ENCODE data around the gene PRICKLE2. TPM values are rescaled to one million over a fixed set of nuclear protein-coding genes. Genes with fewer than 3 reads are reported as not detected.
A peak's percentile ranks its signal among the peaks of the same experiment; 100 is the strongest.

Gene PRICKLE2, protein sequence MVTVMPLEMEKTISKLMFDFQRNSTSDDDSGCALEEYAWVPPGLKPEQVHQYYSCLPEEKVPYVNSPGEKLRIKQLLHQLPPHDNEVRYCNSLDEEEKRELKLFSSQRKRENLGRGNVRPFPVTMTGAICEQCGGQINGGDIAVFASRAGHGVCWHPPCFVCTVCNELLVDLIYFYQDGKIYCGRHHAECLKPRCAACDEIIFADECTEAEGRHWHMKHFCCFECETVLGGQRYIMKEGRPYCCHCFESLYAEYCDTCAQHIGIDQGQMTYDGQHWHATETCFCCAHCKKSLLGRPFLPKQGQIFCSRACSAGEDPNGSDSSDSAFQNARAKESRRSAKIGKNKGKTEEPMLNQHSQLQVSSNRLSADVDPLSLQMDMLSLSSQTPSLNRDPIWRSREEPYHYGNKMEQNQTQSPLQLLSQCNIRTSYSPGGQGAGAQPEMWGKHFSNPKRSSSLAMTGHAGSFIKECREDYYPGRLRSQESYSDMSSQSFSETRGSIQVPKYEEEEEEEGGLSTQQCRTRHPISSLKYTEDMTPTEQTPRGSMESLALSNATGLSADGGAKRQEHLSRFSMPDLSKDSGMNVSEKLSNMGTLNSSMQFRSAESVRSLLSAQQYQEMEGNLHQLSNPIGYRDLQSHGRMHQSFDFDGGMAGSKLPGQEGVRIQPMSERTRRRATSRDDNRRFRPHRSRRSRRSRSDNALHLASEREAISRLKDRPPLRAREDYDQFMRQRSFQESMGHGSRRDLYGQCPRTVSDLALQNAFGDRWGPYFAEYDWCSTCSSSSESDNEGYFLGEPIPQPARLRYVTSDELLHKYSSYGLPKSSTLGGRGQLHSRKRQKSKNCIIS
- total RNA-seq (2022) (4.2 and 6.0 TPM in 2 replicates), Bru-seq, nascent RNA (percentile 45 among the genes with signal in this experiment), BruChase-seq, experiment 1, labeled RNA remaining after a 2-hour chase (percentile 51 among the genes with signal in this experiment), BruChase-seq, experiment 2, labeled RNA remaining after a 6-hour chase (percentile 42 among the genes with signal in this experiment)
- long read RNA-seq, full-length matches to known transcripts, result 2 of 2 reads
- long read RNA-seq, partial matches to known transcripts, result 0 of 2 reads
- long read RNA-seq, other reads (novel, unspliced or antisense), result 0 of 2 reads

DNA sequence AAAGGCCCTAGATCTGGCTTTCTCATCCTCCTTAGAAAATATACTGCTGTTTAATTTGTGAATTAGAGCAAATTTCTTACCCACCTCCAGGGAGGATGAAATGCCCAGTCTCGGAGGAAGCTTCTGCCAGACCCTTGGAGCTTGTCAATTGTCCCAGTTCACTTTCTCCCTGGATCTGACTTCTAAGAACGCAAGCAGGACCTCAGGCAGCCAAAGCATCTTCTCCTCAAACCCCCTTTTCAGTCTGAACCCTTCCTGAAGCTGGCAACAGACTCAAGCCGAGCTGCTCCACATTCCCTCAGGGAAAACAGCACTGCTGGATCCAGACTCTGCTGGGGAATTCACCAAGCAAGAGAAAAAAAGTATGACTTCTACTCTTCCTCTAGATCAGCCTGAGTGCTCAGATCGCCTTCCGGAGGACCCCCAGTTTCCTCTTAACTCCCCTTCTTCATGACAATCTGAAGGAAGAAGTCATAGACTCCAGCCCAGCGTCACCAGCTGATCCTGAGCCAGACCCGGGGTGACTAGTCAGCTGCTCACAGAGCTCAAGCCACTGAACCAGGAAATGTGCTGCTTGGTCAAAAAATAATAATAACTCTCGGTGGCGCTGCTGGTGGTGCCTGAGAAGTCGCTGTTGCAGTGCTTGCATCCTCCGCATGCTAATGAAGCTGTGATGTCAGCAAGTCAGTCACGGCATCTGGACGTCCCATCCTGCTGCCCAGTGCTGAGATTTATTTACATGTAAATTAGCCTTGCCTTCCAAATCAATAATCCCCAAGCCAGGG is at the start of gene PRICKLE2:
TSS of gene PRICKLE2 (minus strand) at position 641 of the 785 bp plus-strand sequence. CDS start 26,539 bp downstream, outside the sequence.
- Mint-ChIP-seq H3K9me3 (ENCODE audit: unreplicated experiment) (no peaks in the 10 kb centered on the region), H3K27ac (ENCODE audit: unreplicated experiment) (no peak within 1 kb of the TSS), H3K4me3 (ENCODE audit: unreplicated experiment) (no peak within 1 kb of the TSS), H3K4me1 (ENCODE audit: low read depth, unreplicated experiment) (peaks cover 6% of the 10 kb centered on the region), H3K36me3 (ENCODE audit: insufficient read depth, unreplicated experiment) (no peaks in the 10 kb centered on the region), H3K27me3 (ENCODE audit: insufficient read depth, unreplicated experiment) (no peaks in the 10 kb centered on the region)
- TF ChIP-seq, protein P1, sequence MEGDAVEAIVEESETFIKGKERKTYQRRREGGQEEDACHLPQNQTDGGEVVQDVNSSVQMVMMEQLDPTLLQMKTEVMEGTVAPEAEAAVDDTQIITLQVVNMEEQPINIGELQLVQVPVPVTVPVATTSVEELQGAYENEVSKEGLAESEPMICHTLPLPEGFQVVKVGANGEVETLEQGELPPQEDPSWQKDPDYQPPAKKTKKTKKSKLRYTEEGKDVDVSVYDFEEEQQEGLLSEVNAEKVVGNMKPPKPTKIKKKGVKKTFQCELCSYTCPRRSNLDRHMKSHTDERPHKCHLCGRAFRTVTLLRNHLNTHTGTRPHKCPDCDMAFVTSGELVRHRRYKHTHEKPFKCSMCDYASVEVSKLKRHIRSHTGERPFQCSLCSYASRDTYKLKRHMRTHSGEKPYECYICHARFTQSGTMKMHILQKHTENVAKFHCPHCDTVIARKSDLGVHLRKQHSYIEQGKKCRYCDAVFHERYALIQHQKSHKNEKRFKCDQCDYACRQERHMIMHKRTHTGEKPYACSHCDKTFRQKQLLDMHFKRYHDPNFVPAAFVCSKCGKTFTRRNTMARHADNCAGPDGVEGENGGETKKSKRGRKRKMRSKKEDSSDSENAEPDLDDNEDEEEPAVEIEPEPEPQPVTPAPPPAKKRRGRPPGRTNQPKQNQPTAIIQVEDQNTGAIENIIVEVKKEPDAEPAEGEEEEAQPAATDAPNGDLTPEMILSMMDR (IDR thresholded peaks at IDR 0.05; ENCODE audit: insufficient read depth in 1 of 2, low read depth in 1 of 2, low read length in 1 of 2, severe bottlenecking in 1 of 2, unreplicated experiment in 1 of 2), result no peak
- BruUV-seq (replicated peaks), result no TSS peak
- ChIA-PET POLR2A (no interaction called here), CTCF (no interaction called here)
- Histone ChIP-seq H3K27me3 (replicated peaks; ENCODE audit: control insufficient read depth, insufficient read depth, low read length) (no peaks in the 10 kb centered on the region), H3K9me3 (no peaks in the 10 kb centered on the region), H3K36me3 (ENCODE audit: control insufficient read depth, insufficient read depth, low read length) (no peaks in the 10 kb centered on the region), H3K4me1 (0 out of 2 replicates have a peak, but pooled peaks cover 4% of the 10 kb centered on the region), H3K4me3 (ENCODE audit: low read depth, low read length) (no peak within 1 kb of the TSS)
- intact Hi-C loops (cut with micrococcal nuclease; ENCODE audit: unreplicated experiment), result no loop called here
- no peak for DNase-seq

DNA sequence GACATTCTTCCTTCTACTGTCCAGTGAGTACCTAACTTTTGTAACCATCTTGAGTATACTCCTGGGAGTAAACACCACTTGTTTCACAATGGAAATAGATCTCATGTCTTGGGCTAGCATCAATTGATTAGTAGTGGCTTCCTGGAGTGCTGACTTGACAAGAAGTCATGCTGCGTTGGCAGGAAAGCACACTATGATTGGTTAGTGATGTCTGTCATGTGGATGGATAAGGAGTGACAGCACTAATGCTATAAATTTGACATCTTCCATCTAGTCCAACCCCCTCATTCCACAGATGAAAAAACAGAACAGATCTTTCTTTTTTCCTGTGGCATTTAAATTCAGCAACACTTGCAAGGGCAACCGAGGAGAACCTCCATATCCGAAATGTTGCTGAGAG is 47.6 kb upstream of the PRICKLE2 start:
- peaks cover 18% of the 10 kb centered on the region for H3K9me3 Mint-ChIP-seq (ENCODE audit: unreplicated experiment)
- no peaks in the 10 kb centered on the region for H3K36me3 ChIP-seq (ENCODE audit: control insufficient read depth, insufficient read depth, low read length)
- no peaks in the 10 kb centered on the region for H3K27me3 ChIP-seq (replicated peaks; ENCODE audit: control insufficient read depth, insufficient read depth, low read length)
- H3K9me3 ChIP-seq, result no peaks in the 10 kb centered on the region
- intact Hi-C loops (cut with micrococcal nuclease; ENCODE audit: unreplicated experiment), result no loop called here
- H3K4me3 ChIP-seq (ENCODE audit: low read depth, low read length), result no peak overlapping the region
- DNase-seq, result no peak
- H3K36me3 Mint-ChIP-seq (ENCODE audit: insufficient read depth, unreplicated experiment), result no peaks in the 10 kb centered on the region
- no peak overlapping the region for H3K4me3 Mint-ChIP-seq (ENCODE audit: unreplicated experiment)
- CTCF ChIA-PET, result no interaction called here
- TF ChIP-seq, protein P1 (IDR thresholded peaks at IDR 0.05; ENCODE audit: insufficient read depth in 1 of 2, low read depth in 1 of 2, low read length in 1 of 2, severe bottlenecking in 1 of 2, unreplicated experiment in 1 of 2), result no peak
- peaks cover 7% of the 10 kb centered on the region for H3K4me1 Mint-ChIP-seq (ENCODE audit: low read depth, unreplicated experiment)
- H3K4me1 ChIP-seq, result peaks cover 6% of the 10 kb centered on the region
- no peak overlapping the region for H3K27ac Mint-ChIP-seq (ENCODE audit: unreplicated experiment)
- no peaks in the 10 kb centered on the region for H3K27me3 Mint-ChIP-seq (ENCODE audit: insufficient read depth, unreplicated experiment)
- no TSS peak for BruUV-seq (replicated peaks)
- POLR2A ChIA-PET, result no interaction called here
